H1 (cell line): ENCODE data around the gene FBXO30. TPM values are rescaled to one million over a fixed set of nuclear protein-coding genes. Genes with fewer than 3 reads are reported as not detected.

Experiments used
- CTCF ChIA-PET: fragments of 300-600 bp; sonication (Branson Sonifier 250); formaldehyde crosslinking; loops from one replicate; lab custom pipeline; 2021; ENCODE audit not compliant: partially characterized antibody; lab: Charles Lee
- POLR2A ChIA-PET: fragments of 300-600 bp; sonication (Branson Sonifier 250); formaldehyde crosslinking; loops from one replicate; lab custom pipeline; 2021; ENCODE audit warnings: inconsistent platforms; ENCODE audit not compliant: partially characterized antibody; lab: Charles Lee
- DNase-seq, 2 experiments: peaks; one replicate each; pipeline versions ENCODE4 v3.0.0 to v3.0.0-alpha.2; 2010 to 2022; ENCODE audit warnings: low spot score in 2 of 2, low read depth in 1 of 2, mixed read lengths in 1 of 2
- FAIRE-seq: peaks from 2 replicates; lab custom pipeline; 2011; peaks lifted over from hg19 to GRCh38; lab: Jason Lieb, UNC
- H2AFZ ChIP-seq: 2 replicates; pipeline ENCODE4 v1.8.1; 2012; ENCODE audit warnings: low read length, inconsistent platforms
- H2AK5ac ChIP-seq: 2 replicates; pipeline ENCODE4 v1.6.1; 2013; ENCODE audit warnings: low read depth, low read length
- H2BK120ac ChIP-seq: replicated peaks from 2 replicates; pipeline ENCODE3; 2013; ENCODE audit warnings: low read depth, low read length, inconsistent platforms
- H2BK12ac ChIP-seq: 2 replicates; pipeline ENCODE4 v1.6.1; 2013; ENCODE audit warnings: low read depth, low read length
- H2BK15ac ChIP-seq: 2 replicates; pipeline ENCODE4 v1.6.1; 2013; ENCODE audit warnings: low read length
- H2BK20ac ChIP-seq: 2 replicates; pipeline ENCODE4 v1.6.1; 2013; ENCODE audit warnings: low read length
- H2BK5ac ChIP-seq: 2 replicates; pipeline ENCODE4 v1.6.1; 2013; ENCODE audit warnings: low read depth, low read length
- H3K14ac ChIP-seq: 2 replicates; pipeline ENCODE4 v1.6.1; 2013; ENCODE audit warnings: inconsistent platforms; ENCODE audit not compliant: insufficient read length
- H3K18ac ChIP-seq: 2 replicates; pipeline ENCODE4 v1.6.1; 2013; ENCODE audit warnings: low read length; ENCODE audit errors: extremely low read depth
- H3K23ac ChIP-seq: 2 replicates; pipeline ENCODE4 v1.6.1; 2013; ENCODE audit warnings: inconsistent platforms; ENCODE audit not compliant: insufficient read length
- H3K23me2 ChIP-seq: 2 replicates; pipeline ENCODE4 v1.6.1; 2013; ENCODE audit warnings: low read depth, low read length
- H3K27ac ChIP-seq: 2 replicates; pipeline ENCODE4 v1.6.1; 2011; ENCODE audit warnings: low read depth, low read length, inconsistent platforms
- H3K27me3 ChIP-seq, 4 experiments: replicated peaks in 1 of 4; 1 replicate in 1 of 4; 2 replicates in 3 of 4; pipeline versions ENCODE4 v1.6.1 to v1.8.1; 2011 to 2013; ENCODE audit warnings: low read length in 3 of 4, mild to moderate bottlenecking in 3 of 4, inconsistent platforms in 2 of 4, mixed read lengths in 2 of 4, moderate library complexity in 1 of 4; ENCODE audit not compliant: control insufficient read depth in 3 of 4, insufficient read depth in 3 of 4; ENCODE audit errors: extremely low read depth in 1 of 4
- H3K36me3 ChIP-seq, 4 experiments: 2 replicates each; pipeline versions ENCODE4 v1.6.1 to v1.8.1; 2011 to 2013; ENCODE audit warnings: mild to moderate bottlenecking in 4 of 4, low read length in 3 of 4, moderate library complexity in 2 of 4, control low read depth in 1 of 4, inconsistent platforms in 1 of 4; ENCODE audit not compliant: insufficient read depth in 4 of 4, control insufficient read depth in 2 of 4
- H3K4ac ChIP-seq: replicated peaks from 2 replicates; pipeline ENCODE3; 2013; ENCODE audit warnings: low read length, low read depth, mixed read lengths, inconsistent platforms; ENCODE audit not compliant: insufficient read length
- H3K4me1 ChIP-seq, 4 experiments: replicated peaks in 1 of 4; 1 replicate in 1 of 4; 2 replicates in 3 of 4; pipeline versions ENCODE4 v1.6.1 to v1.8.1; 2011 to 2013; ENCODE audit warnings: low read length in 3 of 4, inconsistent platforms in 2 of 4, mixed read lengths in 1 of 4; ENCODE audit not compliant: insufficient read depth in 4 of 4, control insufficient read depth in 3 of 4
- H3K4me2 ChIP-seq, 2 experiments: 2 replicates each; pipeline versions ENCODE4 v1.6.1 to v1.8.1; 2011 to 2013; ENCODE audit warnings: low read depth in 2 of 2, low read length in 2 of 2, control low read depth in 1 of 2, inconsistent platforms in 1 of 2, mild to moderate bottlenecking in 1 of 2; ENCODE audit not compliant: insufficient read depth in 1 of 2
- H3K4me3 ChIP-seq, 4 experiments: fragments of 200-600, 300-600 bp in 1 of 4; sonication (generic), shearing (Covaris generic), sonication (Bioruptor Twin) in 1 of 4; 2 replicates each; pipeline versions ENCODE4 v1.5.1 to v1.8.1; 2011 to 2016; ENCODE audit warnings: low read length in 4 of 4, low read depth in 3 of 4, control low read depth in 2 of 4, inconsistent platforms in 2 of 4, mild to moderate bottlenecking in 2 of 4, mixed read lengths in 1 of 4, moderate library complexity in 1 of 4; ENCODE audit not compliant: insufficient read depth in 2 of 4; ENCODE audit errors: extremely low read depth in 1 of 4
- H3K56ac ChIP-seq: replicated peaks from 2 replicates; pipeline ENCODE3; 2013; ENCODE audit warnings: low read depth, mild to moderate bottlenecking, mixed read lengths, low read length, inconsistent platforms; ENCODE audit not compliant: insufficient read length
- H3K79me1 ChIP-seq: 2 replicates; pipeline ENCODE4 v1.6.1; 2013; ENCODE audit warnings: low read depth, low read length, control low read depth
- H3K79me2 ChIP-seq, 2 experiments: 2 replicates each; pipeline versions ENCODE4 v1.6.1 to v1.8.1; 2012 to 2013; ENCODE audit warnings: low read length in 2 of 2, mild to moderate bottlenecking in 2 of 2, inconsistent platforms in 1 of 2; ENCODE audit not compliant: insufficient read depth in 2 of 2, control insufficient read depth in 1 of 2
- H3K9ac ChIP-seq, 4 experiments: replicated peaks in 1 of 4; 1 replicate in 1 of 4; 2 replicates in 3 of 4; pipeline versions ENCODE4 v1.6.1 to v1.8.1; 2011 to 2013; ENCODE audit warnings: low read depth in 3 of 4, low read length in 3 of 4, control low read depth in 2 of 4, mild to moderate bottlenecking in 2 of 4, moderate library complexity in 2 of 4, inconsistent platforms in 1 of 4; ENCODE audit errors: extremely low read depth in 1 of 4
- H3K9me3 ChIP-seq, 2 experiments: 2 replicates each; pipeline versions ENCODE4 v1.6.1 to v1.8.1; 2012 to 2013; ENCODE audit warnings: mild to moderate bottlenecking in 2 of 2, moderate library complexity in 2 of 2, control low read depth in 1 of 2, inconsistent platforms in 1 of 2, low read depth in 1 of 2, low read length in 1 of 2, mixed read lengths in 1 of 2; ENCODE audit not compliant: insufficient read depth in 2 of 2
- H4K20me1 ChIP-seq, 2 experiments: replicated peaks in 1 of 2; 2 replicates each; pipeline versions ENCODE3 to v1.8.1; 2011 to 2013; ENCODE audit warnings: inconsistent platforms in 2 of 2, low read length in 2 of 2, mild to moderate bottlenecking in 1 of 2; ENCODE audit not compliant: insufficient read depth in 2 of 2, control insufficient read depth in 1 of 2
- H4K5ac ChIP-seq: 2 replicates; pipeline ENCODE4 v1.6.1; 2013; ENCODE audit warnings: low read length, low read depth, mixed read lengths, inconsistent platforms; ENCODE audit not compliant: insufficient read length
- H4K8ac ChIP-seq: 2 replicates; pipeline ENCODE4 v1.8.0; 2013; ENCODE audit warnings: mild to moderate bottlenecking, moderate library complexity, low read length, inconsistent platforms; ENCODE audit not compliant: insufficient read depth; ENCODE audit errors: extremely low read depth
- H4K91ac ChIP-seq: replicated peaks from 2 replicates; pipeline ENCODE3; 2013; ENCODE audit warnings: low read length, mixed read lengths, inconsistent platforms; ENCODE audit not compliant: insufficient read length
- BCL11A ChIP-seq, 2 experiments: IDR thresholded peaks; one replicate each; pipeline ENCODE4 v1.6.1; 2011; ENCODE audit warnings: low read depth in 2 of 2, low read length in 2 of 2, mild to moderate bottlenecking in 2 of 2
- BRCA1 ChIP-seq: IDR thresholded peaks from 2 replicates; pipeline ENCODE4 v1.6.1; 2012; ENCODE audit warnings: low read depth, low read length, improper control_type of control experiment
- CTBP2 ChIP-seq: IDR thresholded peaks from 2 replicates; pipeline ENCODE4 v1.7.0; 2011; ENCODE audit warnings: borderline replicate concordance, mild to moderate bottlenecking, moderate library complexity, mixed read lengths, low read length; ENCODE audit not compliant: insufficient read depth, insufficient read length
- KDM1A ChIP-seq: fragments of 200-600, 300-600 bp; sonication (generic); IDR thresholded peaks from 2 replicates; pipeline ENCODE4 v1.7.1; 2016; ENCODE audit warnings: mild to moderate bottlenecking, low read length, borderline replicate concordance
- KDM4A ChIP-seq: IDR thresholded peaks from one replicate; pipeline ENCODE4 v1.7.1; 2012; ENCODE audit warnings: low read depth, mild to moderate bottlenecking, moderate library complexity, low read length, inconsistent platforms; ENCODE audit not compliant: severe bottlenecking
- MAX ChIP-seq: IDR thresholded peaks from 2 replicates; pipeline ENCODE4 v1.6.1; 2012; ENCODE audit warnings: inconsistent platforms
- POLR2AphosphoS5 ChIP-seq: IDR thresholded peaks from 2 replicates; pipeline ENCODE4 v1.6.1; 2011; ENCODE audit warnings: low read depth, low read length
- RFX5 ChIP-seq: IDR thresholded peaks from 2 replicates; pipeline ENCODE4 v1.6.1; 2011; ENCODE audit warnings: low read depth, low read length, improper control_type of control experiment, borderline replicate concordance
- ZNF274 ChIP-seq: IDR thresholded peaks from 2 replicates; pipeline ENCODE4 v1.7.0; 2012; ENCODE audit warnings: low read length, borderline replicate concordance; ENCODE audit errors: extremely low read depth
- WGBS, 2 experiments: shearing (Covaris generic) in 1 of 2; methylation state at CpG; one replicate each; pipeline versions ENCODE4 v1.1.6 to v1.1.7; 2013 to 2015; ENCODE audit warnings: low lambda C conversion rate in 2 of 2, mixed read lengths in 2 of 2, inconsistent platforms in 1 of 2, low coverage in 1 of 2, missing lambda C conversion rate in 1 of 2; ENCODE audit not compliant: insufficient replicate concordance in 2 of 2, insufficient coverage in 1 of 2, insufficient read length in 1 of 2; ENCODE audit errors: extremely low coverage in 1 of 2, missing lambda C conversion rate in 1 of 2; 5-methylcytosine and 5-hydroxymethylcytosine counted together
- polyA plus RNA-seq, 7 experiments: library from polyadenylated mRNA; depleted of rRNA in 3 of 7; stranded (reverse) in 5 of 7; unstranded in 2 of 7; fragments of >200 nt in 5 of 7; fragments of 200-250 nt in 2 of 7; gene quantifications; 1 replicate in 5 of 7; 2 replicates in 1 of 7; 4 replicates in 1 of 7; pipeline versions ENCODE4 v1.2.1 to v1.2.3, GENCODE V29; 2011 to 2013; ENCODE audit warnings: missing spikeins in 2 of 7, mixed read lengths in 2 of 7
- total RNA-seq: library from RNA; stranded (reverse); fragmentation: NEBNext Ultra II Directional; extraction: Animal tissue kit (Norgen Biotek cat#: 25700); gene quantifications from 2 replicates; pipeline ENCODE4 v1.2.1, GENCODE V29; 2021

FBXO30 gene
- total and polyA plus RNA-seq, 2 of the 8 experiments (the other 6 are each of a cell fraction or from before 2014, with no cell fraction given), result 3.9 to 18.3 TPM

- H4K8ac ChIP-seq, result no peak overlapping the region
- H3K79me2 ChIP-seq, result no peaks in the 10 kb centered on the region
- no peak overlapping the region for H3K14ac ChIP-seq
- no peak overlapping the region for H3K18ac ChIP-seq
- H2BK5ac ChIP-seq, result no peak overlapping the region
- H2BK15ac ChIP-seq, result no peak overlapping the region
- DNase-seq (no peak), FAIRE-seq (no peak)
- H2BK20ac ChIP-seq, result no peak overlapping the region
- H2BK120ac ChIP-seq, result no peak overlapping the region
- no peaks in the 10 kb centered on the region for H4K20me1 ChIP-seq
- ChIA-PET CTCF (no interaction called here), POLR2A (interaction anchor here (1.1 kb wide), 1 partner anchor 9 kb away, joined by 3 read pairs; no protein-coding TSS in a partner anchor)
- TF ChIP-seq MAX (no peak), KDM1A (no peak), POLR2AphosphoS5 (no peak), BCL11A (IDR thresholded peaks at IDR 0.05; ENCODE audit: low read depth in 2 of 2, low read length in 2 of 2) (no peak), RFX5 (no peak), ZNF274 (no peak), KDM4A (no peak), CTBP2 (no peak), BRCA1 (no peak)
- H3K23ac ChIP-seq, result no peak overlapping the region
- H3K36me3 ChIP-seq, result peaks cover 0 to 7% (median 3%) of the 10 kb centered on the region in 4 experiments; a peak in 1 of 8 replicates
- no peak overlapping the region for H3K4me2 ChIP-seq
- no peak overlapping the region for H3K27ac ChIP-seq
- no peak overlapping the region for H2AFZ ChIP-seq
- no peak overlapping the region for H2BK12ac ChIP-seq
- no peaks in the 10 kb centered on the region for H3K4me1 ChIP-seq
- H3K4ac ChIP-seq, result no peak overlapping the region
- no peak overlapping the region for H3K56ac ChIP-seq
- no peaks in the 10 kb centered on the region for H3K23me2 ChIP-seq
- peaks cover 0 to 5% of the 10 kb centered on the region in 2 experiments; a peak in 1 of 4 replicates for H3K9me3 ChIP-seq
- 78% methylated on average over 1 of the region's 1 CpG; no CpG with 5 or more reads in 1 of the 2 experiments for WGBS, 2 experiments
- no peak overlapping the region for H3K4me3 ChIP-seq
- H2AK5ac ChIP-seq, result no peak overlapping the region
- H4K91ac ChIP-seq, result no peak overlapping the region
- no peaks in the 10 kb centered on the region for H3K27me3 ChIP-seq
- no peak overlapping the region for H3K9ac ChIP-seq
- H4K5ac ChIP-seq, result no peak overlapping the region
- no peaks in the 10 kb centered on the region for H3K79me1 ChIP-seq
These were observed 29.9 kb downstream of the FBXO30 start for GRCh38 chr6:145784683-145785082.
